ENCODE results near the gene PCDHA6.

- TF ChIP-seq CTCF (IDR thresholded peaks at IDR 0.05) (no peak), POLR2A (IDR thresholded peaks at IDR 0.05; ENCODE audit: low read depth) (no peak), EP300 (IDR thresholded peaks at IDR 0.05) (no peak)
Measured at GRCh38 chr5:140857177-140857986, 29.6 kb downstream of the PCDHA6 start.

Measured in esophagus muscularis mucosa (tissue), 4 donors.